ENCODE measurements around the gene KCNIP4. TPM values are rescaled to one million over a fixed set of nuclear protein-coding genes. Genes with fewer than 3 reads are reported as not detected.

KCNIP4 gene
- not detected in 5 replicates for total RNA-seq (2022; extraction: Qiagen RNA extraction; ENCODE audit: low read depth)

GRCh38 chr4:21948347-21949072 lies at the start of gene KCNIP4:
Gene KCNIP4 (minus strand): TSS chr4:21948772.

GRCh38 chr4:20700007-20700761 lies 1248.4 kb downstream of the KCNIP4 start, which contains the start of gene PACRGL:
Gene PACRGL (plus strand): TSS chr4:20700458. CDS start chr4:20704482, 4,024 bp downstream.

